OCI-LY7 (cell line): ENCODE results near the gene TMEM183A. TPM values are rescaled to one million over a fixed set of nuclear protein-coding genes. Genes with fewer than 3 reads are reported as not detected.

Source experiments
- BruUV-seq: library from RNA; stranded (reverse); fragments of 400-500 nt; replicated peaks from 2 replicates; lab custom pipeline; 2021; lab: Mats Ljungman, UMichigan
- CTCF ChIA-PET: fragments of 300-600 bp; sonication (Branson Sonifier 250); formaldehyde crosslinking; loops from one replicate; lab custom pipeline; 2022; ENCODE audit warnings: antibody characterized with exemption; ENCODE audit not compliant: unreplicated experiment; lab: Charles Lee
- POLR2A ChIA-PET: fragments of 300-600 bp; sonication (Branson Sonifier 250); formaldehyde crosslinking; loops from one replicate; lab custom pipeline; 2022; ENCODE audit warnings: antibody characterized with exemption; lab: Charles Lee
- DNase-seq: peaks from one replicate; pipeline ENCODE4 v3.0.0-alpha.2; 2015; ENCODE audit warnings: low spot score
- H2AFZ ChIP-seq: fragments of 200-600 bp; sonication (generic), shearing (Covaris generic); 2 replicates; pipeline ENCODE4 v1.6.1; 2014; ENCODE audit warnings: mild to moderate bottlenecking, antibody characterized with exemption, low read length, moderate library complexity
- H3K27ac ChIP-seq: fragments of 200-600 bp; sonication (generic); 2 replicates; pipeline ENCODE4 v1.5.1; 2014; ENCODE audit warnings: mixed run types, low read depth, mild to moderate bottlenecking, moderate library complexity, low read length, inconsistent platforms; ENCODE audit not compliant: poor library complexity, severe bottlenecking
- H3K36me3 ChIP-seq: fragments of 200-600 bp; sonication (generic); 2 replicates; pipeline ENCODE4 v1.6.1; 2014; ENCODE audit warnings: mild to moderate bottlenecking, antibody characterized with exemption, low read length, moderate library complexity, mixed read lengths; ENCODE audit not compliant: insufficient read depth
- H3K4me1 ChIP-seq: fragments of 200-600 bp; sonication (generic); 2 replicates; pipeline ENCODE4 v1.5.1; 2014; ENCODE audit warnings: mild to moderate bottlenecking, low read length; ENCODE audit not compliant: insufficient read depth, poor library complexity, severe bottlenecking
- H3K4me2 ChIP-seq: fragments of 200-600 bp; sonication (generic); 2 replicates; pipeline ENCODE4 v1.6.1; 2014; ENCODE audit warnings: mild to moderate bottlenecking, low read length
- H3K4me3 ChIP-seq: fragments of 200-600 bp; sonication (generic); 2 replicates; pipeline ENCODE4 v1.5.1; 2014; ENCODE audit warnings: mild to moderate bottlenecking, low read depth, low read length; ENCODE audit not compliant: poor library complexity, severe bottlenecking
- H3K79me2 ChIP-seq: fragments of 200-600 bp; sonication (generic); 2 replicates; pipeline ENCODE4 v1.6.1; 2016; ENCODE audit warnings: low read depth, mild to moderate bottlenecking, low read length, moderate library complexity, mixed read lengths; ENCODE audit not compliant: insufficient read depth
- H3K9me2 ChIP-seq: fragments of 200-600 bp; sonication (generic); 2 replicates; pipeline ENCODE4 v1.6.1; 2016; ENCODE audit warnings: mild to moderate bottlenecking, low read length, mixed read lengths; ENCODE audit not compliant: insufficient read depth
- H3K9me3 ChIP-seq: fragments of 200-600 bp; sonication (generic); 2 replicates; pipeline ENCODE4 v1.6.1; 2014; ENCODE audit warnings: mild to moderate bottlenecking, mixed run types, low read length, mixed read lengths
- H4K20me1 ChIP-seq: fragments of 200-600 bp; sonication (generic); 2 replicates; pipeline ENCODE4 v1.6.1; 2014; ENCODE audit warnings: mild to moderate bottlenecking, antibody characterized with exemption, low read length, moderate library complexity, mixed read lengths; ENCODE audit not compliant: insufficient read depth
- CTCF ChIP-seq: fragments of 200-600 bp; sonication (generic); conservative IDR thresholded peaks from 2 replicates; pipeline ENCODE4 v1.5.1; 2014; ENCODE audit warnings: mild to moderate bottlenecking, antibody characterized with exemption, low read length, moderate library complexity, mixed read lengths
- EZH2phosphoT487 ChIP-seq: fragments of 200-600 bp; sonication (generic); IDR thresholded peaks from 2 replicates; pipeline ENCODE4 v1.6.1; 2018; ENCODE audit warnings: low read depth, borderline replicate concordance, mild to moderate bottlenecking, mixed run types, antibody characterized with exemption, low read length, moderate library complexity, mixed read lengths
- intact Hi-C: fragments of 100-400 bp; cut with micrococcal nuclease; formaldehyde crosslinking; loops from one replicate; pipeline ENCODE4 v1.10.0; 2022; ENCODE audit not compliant: unreplicated experiment
- total RNA-seq, 2 experiments: library from RNA; depleted of rRNA in 1 of 2; stranded (reverse); fragments of >200 nt in 1 of 2; shearing (Covaris generic) in 1 of 2; gene quantifications; 2 replicates each; pipeline ENCODE4 v1.2.3, GENCODE V29; 2014 to 2022

Gene TMEM183A
- total RNA-seq, 2 experiments from 2014 or later: 83.9 to 92.4 TPM

GRCh38 chr1:203060115-203060514, 52.9 kb downstream of the TMEM183A start:
- TF ChIP-seq EZH2phosphoT487 (no peak), CTCF (no peak)
- Histone ChIP-seq H3K27ac (no peak overlapping the region), H3K4me3 (no peak overlapping the region), H3K4me2 (no peak overlapping the region), H3K4me1 (no peaks in the 10 kb centered on the region), H3K79me2 (no peaks in the 10 kb centered on the region), H3K9me2 (no peaks in the 10 kb centered on the region), H3K9me3 (no peaks in the 10 kb centered on the region), H4K20me1 (no peaks in the 10 kb centered on the region), H3K36me3 (no peaks in the 10 kb centered on the region), H2AFZ (no peak overlapping the region)
- ChIA-PET CTCF (interaction anchor here (0.6 to 0.9 kb wide), 2 partner anchors 20 to 153 kb away, joined by 3 to 4 read pairs; no protein-coding TSS in a partner anchor), POLR2A (no interaction called here)
- BruUV-seq: no TSS peak
- DNase-seq: no peak
- intact Hi-C loops: no loop called here

GRCh38 chr1:203063287-203063686, 56.1 kb downstream of the TMEM183A start:
- CTCF ChIA-PET: no interaction called here

More at GRCh38 chr1:203063287-203063686, 56.1 kb downstream of the TMEM183A start:
- DNase-seq: no peak
- H3K36me3 ChIP-seq: no peaks in the 10 kb centered on the region
- no peak for TF ChIP-seq EZH2phosphoT487
- TF ChIP-seq CTCF: no peak
- H3K4me2 ChIP-seq: no peak overlapping the region
- H3K9me3 ChIP-seq: no peaks in the 10 kb centered on the region
- H3K79me2 ChIP-seq: no peaks in the 10 kb centered on the region
- H3K4me3 ChIP-seq: no peak overlapping the region
- no peaks in the 10 kb centered on the region for H3K9me2 ChIP-seq
- POLR2A ChIA-PET: no interaction called here
- H3K4me1 ChIP-seq: no peaks in the 10 kb centered on the region
- BruUV-seq: no TSS peak
- H3K27ac ChIP-seq: no peak overlapping the region
- no peak overlapping the region for H2AFZ ChIP-seq
- intact Hi-C loops: no loop called here
- no peaks in the 10 kb centered on the region for H4K20me1 ChIP-seq
